NCI-H2081 (cell line): ENCODE measurements around the gene ZBTB16.

Experiments
- DNase-seq, 2 experiments: peaks; one replicate each; lab custom pipeline; 2025; lab: John Stamatoyannopoulos, UW

The ZBTB16 gene

GRCh38 chr11:114106986-114107385 is 47.5 kb downstream of the ZBTB16 start:
- DNase-seq: no peak

GRCh38 chr11:114108501-114109205 is 49.1 kb downstream of the ZBTB16 start:
- DNase-seq: no peak

- DNase-seq: no peak
These were observed 49.9 kb downstream of the ZBTB16 start for GRCh38 chr11:114109206-114110090.

GRCh38 chr11:114110123-114110522 is 50.6 kb downstream of the ZBTB16 start:
- DNase-seq: no peak

GRCh38 chr11:114110952-114111947 is 51.7 kb downstream of the ZBTB16 start:
- DNase-seq: no peak

- no peak for DNase-seq
These were observed 56.0 kb downstream of the ZBTB16 start for GRCh38 chr11:114115451-114115928.

- DNase-seq: no peak
These were observed 56.8 kb downstream of the ZBTB16 start for GRCh38 chr11:114116357-114116756.

GRCh38 chr11:114116800-114117199 is 57.3 kb downstream of the ZBTB16 start:
- no peak for DNase-seq

- no peak for DNase-seq
These were observed 61.1 kb downstream of the ZBTB16 start for GRCh38 chr11:114120606-114121005.

- DNase-seq: no peak
These were observed 61.6 kb downstream of the ZBTB16 start for GRCh38 chr11:114121138-114121537.

- no peak for DNase-seq
These were observed 62.4 kb downstream of the ZBTB16 start for GRCh38 chr11:114121804-114122504.

GRCh38 chr11:114122686-114123085 is 63.2 kb downstream of the ZBTB16 start:
- DNase-seq: no peak

GRCh38 chr11:114123692-114124330 is 64.3 kb downstream of the ZBTB16 start:
- DNase-seq: no peak

- DNase-seq: no peak
These were observed 65.2 kb downstream of the ZBTB16 start for GRCh38 chr11:114124601-114125144.

GRCh38 chr11:114125531-114125930 is 66.0 kb downstream of the ZBTB16 start:
- DNase-seq: no peak

- no peak for DNase-seq
These were observed 66.4 kb downstream of the ZBTB16 start for GRCh38 chr11:114125959-114126358.

GRCh38 chr11:114128399-114128798 is 68.9 kb downstream of the ZBTB16 start:
- DNase-seq: no peak

- DNase-seq: peak in 1 of 2 experiments; percentile 53
These were observed 69.6 kb downstream of the ZBTB16 start for GRCh38 chr11:114129142-114129541.

- no peak for DNase-seq
These were observed 70.2 kb downstream of the ZBTB16 start for GRCh38 chr11:114129699-114130098.

GRCh38 chr11:114130115-114130576 is 70.6 kb downstream of the ZBTB16 start:
- DNase-seq: no peak
